Stimulated activated CD8-positive, alpha-beta memory T cell treated with anti-CD3 and anti-CD28 coated beads, Interleukin-12 subunit alpha, Interleukin-12 subunit beta, amount 100 ng/mL, for 24 hours (primary cell): ENCODE measurements around the gene PDE11A.
"Not testable (repeated sequence)": the region's sequence is repeated elsewhere in the genome, so short reads cannot be mapped to it uniquely, and the experiment has no call there.

Experiments
- DNase-seq: peaks from one replicate; pipeline ENCODE4 v3.0.0-alpha.2; 2020; ENCODE audit errors: extremely low read depth

Gene PDE11A

GRCh38 chr2:177817300-177817699 lies 255.3 kb downstream of the PDE11A start:
- no peak for DNase-seq

GRCh38 chr2:177816766-177817165 lies 255.8 kb downstream of the PDE11A start:
- no peak for DNase-seq

DNA sequence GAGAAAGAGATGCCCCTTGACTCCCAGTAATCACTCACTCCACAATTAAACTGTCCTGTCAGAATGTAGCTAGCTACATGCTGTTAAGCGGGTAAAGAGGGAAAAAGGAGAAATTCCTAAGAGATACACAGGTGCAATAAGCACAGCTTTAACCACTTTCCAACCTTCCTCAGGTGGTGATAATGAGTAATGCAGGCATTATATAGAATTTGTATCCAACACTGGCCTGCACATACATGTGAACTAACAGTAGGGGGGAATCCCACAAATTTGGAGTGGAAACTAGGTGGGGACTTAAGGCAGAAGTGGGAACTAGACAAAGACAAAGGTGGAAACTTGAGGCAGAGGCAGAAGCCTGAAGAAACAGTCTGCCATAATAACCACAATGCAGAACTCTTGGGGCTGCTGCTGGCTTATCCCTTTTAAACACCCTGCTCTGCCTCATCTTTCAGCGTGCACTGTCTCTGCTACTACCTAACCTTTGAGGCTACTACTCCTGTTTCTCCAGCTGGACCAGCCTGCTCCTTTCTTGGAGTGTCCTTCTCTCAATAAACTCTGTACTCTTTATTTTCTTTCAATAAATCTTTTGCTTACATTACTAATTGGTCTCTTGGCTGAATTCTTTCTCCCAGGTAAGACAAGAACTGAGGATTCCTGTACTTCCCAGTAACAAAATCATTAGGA lies 259.7 kb downstream of the PDE11A start:
- DNase-seq = no peak

GRCh38 chr2:177810906-177811305 lies 261.7 kb downstream of the PDE11A start:
- no peak for DNase-seq

GRCh38 chr2:177808984-177809809 lies 263.4 kb downstream of the PDE11A start:
- DNase-seq = no peak

GRCh38 chr2:177806025-177806424 lies 266.6 kb downstream of the PDE11A start:
- DNase-seq = no peak

- no peak for DNase-seq
These were observed 273.0 kb downstream of the PDE11A start for GRCh38 chr2:177799531-177799930.

GRCh38 chr2:177797808-177798207 lies 274.8 kb downstream of the PDE11A start:
- no peak for DNase-seq

- no peak for DNase-seq
These were observed 275.7 kb downstream of the PDE11A start for GRCh38 chr2:177796654-177797415.

DNA sequence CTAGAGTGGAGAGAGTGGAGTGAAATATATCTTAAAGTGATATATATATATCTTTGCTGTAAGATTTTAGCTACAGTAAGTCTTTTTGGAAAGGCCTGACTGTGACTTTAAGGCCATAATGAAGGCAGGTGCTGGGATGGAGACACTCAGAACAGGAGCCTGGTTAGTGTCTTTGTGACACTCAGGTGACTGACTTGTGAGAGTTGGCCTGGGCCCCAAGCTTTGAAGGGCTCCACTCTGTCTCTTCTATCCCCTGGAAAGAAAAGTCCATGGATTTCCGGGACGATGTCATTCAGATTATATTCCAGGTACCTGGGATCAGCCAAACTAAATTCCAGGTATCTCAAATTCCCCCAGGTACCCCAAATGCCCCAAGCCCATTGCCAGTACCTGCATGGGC lies 276.6 kb downstream of the PDE11A start:
- DNase-seq = no peak

DNA sequence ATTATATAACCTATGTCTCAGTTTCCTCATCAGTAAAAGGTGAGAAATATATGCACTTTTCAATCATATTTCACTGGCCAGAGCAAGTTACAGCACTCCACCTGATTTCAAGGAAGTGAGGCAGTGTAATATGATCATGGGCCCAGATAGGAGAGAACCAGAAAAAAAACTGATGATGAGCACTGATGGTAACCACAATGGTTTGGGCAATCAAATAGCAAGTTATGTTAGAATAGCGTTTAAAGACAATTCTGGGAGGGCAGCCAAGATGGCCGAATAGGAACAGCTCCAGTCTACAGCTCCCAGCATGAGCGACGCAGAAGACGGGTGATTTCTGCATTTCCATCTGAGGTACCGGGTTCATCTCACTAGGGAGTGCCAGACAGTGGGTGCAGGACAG lies 287.4 kb downstream of the PDE11A start:
- not testable (repeated sequence) for DNase-seq

DNA sequence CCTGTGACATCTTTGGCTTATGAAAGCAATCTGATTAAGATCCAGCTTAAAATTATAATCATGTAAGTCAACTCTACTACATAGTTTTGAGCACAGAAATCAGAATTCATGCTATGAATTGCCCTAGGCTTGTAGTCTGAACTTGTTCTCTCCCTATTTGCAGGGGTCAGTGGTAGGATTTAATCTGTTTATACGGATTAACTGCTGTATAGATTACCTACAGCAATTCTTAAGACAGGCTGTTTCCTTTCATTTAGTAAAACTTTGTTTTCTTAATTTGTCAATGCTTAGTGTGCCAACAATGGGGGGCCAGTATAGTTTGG lies 287.9 kb downstream of the PDE11A start:
- DNase-seq = no peak

DNA sequence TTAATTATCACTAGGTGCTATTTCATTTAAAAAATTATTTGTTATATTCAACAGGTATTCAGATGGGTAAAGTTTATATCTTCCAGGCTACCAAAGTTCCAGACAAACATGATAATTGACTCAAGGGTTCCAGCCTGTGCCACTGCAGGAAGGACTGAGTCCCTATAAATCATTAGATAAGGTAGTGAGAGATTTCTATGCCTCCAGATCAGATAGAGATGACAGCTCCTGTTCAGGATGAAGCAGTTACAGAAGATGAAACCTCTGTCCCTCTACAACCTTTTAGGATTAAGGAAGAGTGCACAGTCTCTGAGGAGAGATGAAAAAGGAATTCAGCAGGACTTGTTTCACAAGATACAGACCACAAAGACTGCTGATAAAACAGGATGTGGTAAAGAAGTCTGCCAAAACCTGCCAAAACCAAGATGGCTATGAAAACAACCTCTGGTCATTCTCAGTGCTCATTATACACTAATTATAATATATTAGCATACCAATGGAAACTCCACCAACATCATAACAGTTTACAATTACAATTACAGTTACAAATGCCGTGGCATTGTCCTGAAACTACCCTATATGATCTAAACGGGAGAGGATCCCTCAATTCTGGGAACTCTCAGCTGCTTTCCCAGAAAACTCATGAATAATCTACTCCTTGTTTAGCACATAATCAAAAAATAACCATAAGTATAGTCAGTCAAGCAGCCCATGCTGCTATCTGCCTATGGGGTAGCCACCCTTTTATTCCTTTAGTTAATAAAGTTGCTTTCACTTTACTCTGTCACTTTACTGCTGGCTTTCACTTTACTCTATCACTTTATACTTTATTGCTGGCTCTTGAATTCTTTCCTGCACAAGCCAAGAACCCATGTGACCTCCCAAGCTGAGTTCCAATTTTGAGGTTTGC lies 288.5 kb downstream of the PDE11A start:
- no peak for DNase-seq

- no peak for DNase-seq
These were observed 289.5 kb downstream of the PDE11A start for GRCh38 chr2:177783091-177783490.

DNA sequence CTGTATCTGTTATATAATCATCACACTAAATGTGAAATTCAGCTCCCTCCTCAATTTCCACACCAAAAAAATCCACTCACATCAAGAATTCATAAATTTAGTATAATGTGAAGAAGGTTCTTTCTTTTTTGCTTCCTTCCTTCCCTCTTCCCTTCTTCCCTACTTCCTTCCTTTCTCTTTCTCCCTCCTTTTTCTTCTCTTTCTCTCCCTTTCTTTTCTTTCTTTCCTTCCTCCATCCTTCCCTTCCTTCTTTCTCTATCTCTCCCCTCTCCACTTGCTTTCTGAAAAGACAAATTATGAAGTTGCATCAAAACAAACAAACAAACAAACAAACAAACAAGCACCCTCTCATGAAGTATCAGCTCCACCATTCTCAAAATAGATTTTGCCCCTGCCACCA lies 290.0 kb downstream of the PDE11A start:
- DNase-seq = no peak

GRCh38 chr2:177778472-177778871 lies 294.1 kb downstream of the PDE11A start:
- DNase-seq = no peak

DNA sequence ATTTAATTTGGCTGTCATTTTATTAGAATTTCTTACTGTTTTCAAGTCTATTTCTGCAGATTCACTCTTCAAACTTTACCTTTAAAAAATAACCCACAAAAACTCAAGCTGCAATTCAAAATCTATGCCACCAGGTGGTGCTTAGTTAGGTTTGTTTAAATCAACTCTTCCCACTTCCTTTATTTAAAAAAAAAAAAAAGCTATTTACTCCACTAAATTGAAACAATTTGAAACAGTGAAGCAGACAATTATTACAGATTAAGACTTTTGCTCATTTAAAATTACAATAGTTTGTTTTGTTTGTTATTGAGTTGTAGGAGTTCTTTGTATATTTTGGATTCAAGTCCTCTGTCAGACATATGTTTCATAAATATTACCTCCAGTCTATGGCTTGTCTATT lies 300.0 kb downstream of the PDE11A start:
- DNase-seq = no peak

DNA sequence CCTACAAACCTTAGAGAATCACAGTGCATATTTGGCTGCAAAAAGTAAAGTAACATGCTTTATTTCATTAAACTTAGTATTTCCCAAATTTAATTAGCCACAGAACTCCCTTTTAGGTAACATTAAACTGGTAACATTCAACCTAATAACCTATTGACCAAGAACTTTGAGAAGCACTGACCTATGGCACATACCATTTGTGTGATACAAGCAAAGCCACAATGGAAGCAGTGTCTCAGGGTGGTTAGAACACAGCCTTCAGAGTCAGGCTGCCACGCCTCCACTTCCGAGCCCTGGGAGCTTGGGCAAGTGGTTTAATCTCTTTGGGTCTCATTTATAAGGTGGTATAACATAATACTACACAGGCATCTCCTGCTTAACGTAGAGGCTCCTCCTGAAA lies 301.4 kb downstream of the PDE11A start:
- DNase-seq = no peak

- no peak for DNase-seq
These were observed 304.8 kb downstream of the PDE11A start for GRCh38 chr2:177767768-177768167.

DNA sequence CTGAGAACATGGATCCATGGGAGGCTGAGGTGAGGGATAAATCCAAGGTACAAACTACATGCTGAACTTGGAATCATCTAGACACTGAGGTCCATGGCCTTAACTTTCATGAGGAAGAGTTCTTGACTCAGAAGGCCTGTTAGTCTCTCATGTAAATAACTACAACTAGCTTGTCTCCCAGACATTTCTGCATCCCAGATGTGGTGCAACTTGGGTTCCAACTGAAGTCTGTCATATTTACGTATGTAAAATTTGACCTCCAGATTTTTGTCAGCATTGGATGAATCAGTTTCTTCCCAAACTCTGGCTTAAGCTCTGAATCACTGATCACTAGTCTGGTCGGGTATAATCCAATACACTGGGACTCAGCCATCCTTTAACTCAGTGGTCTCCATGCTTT lies 306.9 kb downstream of the PDE11A start:
- DNase-seq = no peak

- peak; percentile 41 for DNase-seq
These were observed 308.9 kb downstream of the PDE11A start for GRCh38 chr2:177763531-177764265.
